Measurements from ENCODE around the gene SUGCT. TPM values are rescaled to one million over a fixed set of nuclear protein-coding genes. Genes with fewer than 3 reads are reported as not detected.
A peak's percentile ranks its signal among the peaks of the same experiment; 100 is the strongest.

The SUGCT gene
- polyA plus RNA-seq, 1 of the 3 experiments (the other 2 are of a cell fraction), result 53.7 TPM

DNA sequence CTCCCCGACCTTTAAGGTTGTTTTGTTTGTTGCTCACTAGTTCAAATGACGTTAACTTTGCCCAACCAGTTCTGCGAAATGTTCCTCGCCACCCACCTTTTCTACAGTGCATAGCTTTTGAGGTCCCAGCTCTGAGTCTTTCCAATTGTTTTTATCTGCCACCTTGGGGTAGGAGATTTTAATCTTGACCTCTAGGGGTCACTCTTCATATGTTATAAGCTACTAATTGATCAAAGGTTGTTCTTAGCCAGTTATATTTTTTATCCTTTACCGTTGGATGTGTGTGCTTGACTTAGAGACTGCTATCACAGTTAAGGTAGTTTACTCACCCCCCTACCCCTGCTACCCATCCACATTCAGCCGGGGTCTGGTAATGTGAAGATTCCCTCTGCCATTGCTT is 372.4 kb downstream of the SUGCT start:
- no peak overlapping the region for H3K9ac ChIP-seq
- no peaks in the 10 kb centered on the region; a peak in 1 of 4 replicates for H3K4me1 ChIP-seq (ENCODE audit: control insufficient read depth in 1 of 2, insufficient read depth in 2 of 2, low read depth in 1 of 2, low read length in 1 of 2)
- DNase-seq, result no peak
- no peaks in the 10 kb centered on the region for H4K20me1 ChIP-seq (ENCODE audit: insufficient read depth)
- peaks cover 36% of the 10 kb centered on the region for H3K9me3 ChIP-seq
- whole genome bisulfite sequencing (ENCODE audit: low lambda C conversion rate), result 74% methylated on average over 6 of the region's 6 CpGs
- no peak overlapping the region for H3K27ac ChIP-seq (ENCODE audit: low read depth in 2 of 2, low read length in 1 of 2)
- TF ChIP-seq RAD21 (IDR thresholded peaks at IDR 0.05; ENCODE audit: low read length) (0 out of 2 replicates have a peak, but pooled peaks have one; percentile 3), FOXM1 (IDR thresholded peaks at IDR 0.05; ENCODE audit: low read depth) (no peak)
- TF ChIP-seq, protein P1, sequence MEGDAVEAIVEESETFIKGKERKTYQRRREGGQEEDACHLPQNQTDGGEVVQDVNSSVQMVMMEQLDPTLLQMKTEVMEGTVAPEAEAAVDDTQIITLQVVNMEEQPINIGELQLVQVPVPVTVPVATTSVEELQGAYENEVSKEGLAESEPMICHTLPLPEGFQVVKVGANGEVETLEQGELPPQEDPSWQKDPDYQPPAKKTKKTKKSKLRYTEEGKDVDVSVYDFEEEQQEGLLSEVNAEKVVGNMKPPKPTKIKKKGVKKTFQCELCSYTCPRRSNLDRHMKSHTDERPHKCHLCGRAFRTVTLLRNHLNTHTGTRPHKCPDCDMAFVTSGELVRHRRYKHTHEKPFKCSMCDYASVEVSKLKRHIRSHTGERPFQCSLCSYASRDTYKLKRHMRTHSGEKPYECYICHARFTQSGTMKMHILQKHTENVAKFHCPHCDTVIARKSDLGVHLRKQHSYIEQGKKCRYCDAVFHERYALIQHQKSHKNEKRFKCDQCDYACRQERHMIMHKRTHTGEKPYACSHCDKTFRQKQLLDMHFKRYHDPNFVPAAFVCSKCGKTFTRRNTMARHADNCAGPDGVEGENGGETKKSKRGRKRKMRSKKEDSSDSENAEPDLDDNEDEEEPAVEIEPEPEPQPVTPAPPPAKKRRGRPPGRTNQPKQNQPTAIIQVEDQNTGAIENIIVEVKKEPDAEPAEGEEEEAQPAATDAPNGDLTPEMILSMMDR (IDR thresholded peaks at IDR 0.05), result peak; percentile 40
- H2AFZ ChIP-seq (ENCODE audit: low read depth), result no peak overlapping the region
- H3K36me3 ChIP-seq (replicated peaks in 1 of 2; ENCODE audit: control insufficient read depth in 1 of 2, insufficient read depth in 2 of 2, low read length in 1 of 2), result peaks cover 60 to 96% of the 10 kb centered on the region in 2 experiments
- no peaks in the 10 kb centered on the region for H3K9me2 ChIP-seq
- H3F3A ChIP-seq (replicated peaks; ENCODE audit: insufficient read depth), result peaks cover 50% of the 10 kb centered on the region
- no peak overlapping the region; a peak in 1 of 4 replicates for H3K4me3 ChIP-seq (ENCODE audit: low read depth in 2 of 2, low read length in 1 of 2)
- H3K79me2 ChIP-seq (ENCODE audit: insufficient read depth), result peaks cover 77% of the 10 kb centered on the region
- ChIA-PET CTCF (interaction anchor here (0.5 to 1.0 kb wide), 4 partner anchors 9 to 691 kb away, joined by 3 to 4 read pairs (median 3); no protein-coding TSS in a partner anchor), POLR2A (no interaction called here)
- H3K27me3 ChIP-seq (ENCODE audit: insufficient read depth), result no peaks in the 10 kb centered on the region
- H3K4me2 ChIP-seq, result no peak overlapping the region

DNA sequence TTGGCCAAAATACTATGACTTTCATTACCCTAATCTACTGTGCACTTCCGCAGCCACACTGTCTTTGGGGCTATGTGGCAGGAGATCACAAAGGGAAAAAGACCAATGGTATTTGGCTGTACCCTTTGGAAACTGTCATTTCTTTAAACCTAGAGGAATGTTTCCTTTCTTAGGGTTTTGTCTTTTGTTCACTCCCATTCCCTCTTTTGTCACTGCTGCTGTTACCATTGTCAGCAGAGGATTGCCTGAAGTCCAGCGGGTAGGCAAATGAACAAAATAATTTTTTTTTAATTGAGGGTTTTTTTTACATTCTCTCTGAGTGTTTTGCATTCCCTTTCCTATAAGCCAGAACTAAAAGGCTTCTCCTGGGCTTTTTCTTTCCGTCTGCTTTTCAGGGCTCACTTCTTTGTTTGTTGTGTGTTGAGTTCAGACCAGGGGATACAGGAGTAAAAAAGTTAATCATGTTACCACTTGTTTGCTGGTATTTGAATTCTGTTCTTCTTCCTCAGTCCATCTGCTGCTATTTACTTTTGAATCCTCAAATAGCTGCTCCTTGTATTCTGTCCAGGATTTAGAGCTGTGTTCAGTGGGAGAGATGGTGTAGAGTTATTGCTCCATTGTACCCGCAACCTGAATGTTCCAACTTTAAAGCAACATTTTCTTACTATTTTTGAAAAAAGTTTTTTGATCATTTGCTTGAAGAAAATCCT is 374.6 kb downstream of the SUGCT start:
- no peaks in the 10 kb centered on the region; a peak in 1 of 4 replicates for H3K4me1 ChIP-seq (ENCODE audit: control insufficient read depth in 1 of 2, insufficient read depth in 2 of 2, low read depth in 1 of 2, low read length in 1 of 2)
- TF ChIP-seq, protein P1 (IDR thresholded peaks at IDR 0.05), result no peak
- TF ChIP-seq FOSL2 (IDR thresholded peaks at IDR 0.05; ENCODE audit: borderline replicate concordance, low read depth), result no peak
- no peak for TF ChIP-seq NRF1 (IDR thresholded peaks at IDR 0.05; ENCODE audit: low read depth, low read length)
- no peak for TF ChIP-seq EP300 (IDR thresholded peaks at IDR 0.05; ENCODE audit: borderline replicate concordance in 1 of 2, low read depth in 1 of 2, low read length in 1 of 2)
- TF ChIP-seq GATA2 (CRISPR knock-in tag; IDR thresholded peaks at IDR 0.05), result no peak
- no peak for TF ChIP-seq NFIC (IDR thresholded peaks at IDR 0.05; ENCODE audit: borderline replicate concordance)
- TF ChIP-seq FOXM1 (IDR thresholded peaks at IDR 0.05; ENCODE audit: low read depth), result no peak
- no peak for TF ChIP-seq TAF1 (IDR thresholded peaks at IDR 0.05; ENCODE audit: borderline replicate concordance, low read depth, low read length)
- TF ChIP-seq, protein P2, sequence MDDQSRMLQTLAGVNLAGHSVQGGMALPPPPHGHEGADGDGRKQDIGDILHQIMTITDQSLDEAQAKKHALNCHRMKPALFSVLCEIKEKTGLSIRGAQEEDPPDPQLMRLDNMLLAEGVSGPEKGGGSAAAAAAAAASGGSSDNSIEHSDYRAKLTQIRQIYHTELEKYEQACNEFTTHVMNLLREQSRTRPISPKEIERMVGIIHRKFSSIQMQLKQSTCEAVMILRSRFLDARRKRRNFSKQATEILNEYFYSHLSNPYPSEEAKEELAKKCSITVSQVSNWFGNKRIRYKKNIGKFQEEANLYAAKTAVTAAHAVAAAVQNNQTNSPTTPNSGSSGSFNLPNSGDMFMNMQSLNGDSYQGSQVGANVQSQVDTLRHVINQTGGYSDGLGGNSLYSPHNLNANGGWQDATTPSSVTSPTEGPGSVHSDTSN (IDR thresholded peaks at IDR 0.05), result no peak
- TF ChIP-seq POLR2AphosphoS5 (IDR thresholded peaks at IDR 0.05; ENCODE audit: low read depth, low read length), result no peak
- H3K36me3 ChIP-seq (replicated peaks in 1 of 2; ENCODE audit: control insufficient read depth in 1 of 2, insufficient read depth in 2 of 2, low read length in 1 of 2), result peaks cover 50 to 93% of the 10 kb centered on the region in 2 experiments
- H3K27ac ChIP-seq (ENCODE audit: low read depth in 2 of 2, low read length in 1 of 2), result peak overlapping the region in 1 of 2 experiments; percentile 61; a peak in 2 of 4 replicates
- POLR2A ChIA-PET, result no interaction called here
- H3K9me3 ChIP-seq, result peaks cover 29% of the 10 kb centered on the region
- H3F3A ChIP-seq (replicated peaks; ENCODE audit: insufficient read depth), result peaks cover 51% of the 10 kb centered on the region
- WGBS (ENCODE audit: low lambda C conversion rate), result 94% methylated on average over 4 of the region's 4 CpGs
- H3K9ac ChIP-seq, result no peak overlapping the region
- CTCF ChIA-PET, result no interaction called here
- H3K4me3 ChIP-seq (ENCODE audit: low read depth in 2 of 2, low read length in 1 of 2), result no peak overlapping the region
- peaks cover 69% of the 10 kb centered on the region for H3K79me2 ChIP-seq (ENCODE audit: insufficient read depth)
- H4K20me1 ChIP-seq (ENCODE audit: insufficient read depth), result no peaks in the 10 kb centered on the region
- no peak overlapping the region for H3K4me2 ChIP-seq
- no peak for DNase-seq
- H3K9me2 ChIP-seq, result no peaks in the 10 kb centered on the region
- no peaks in the 10 kb centered on the region for H3K27me3 ChIP-seq (ENCODE audit: insufficient read depth)
- H2AFZ ChIP-seq (ENCODE audit: low read depth), result no peak overlapping the region

Data from SK-N-SH (cell line).